HL-60 (cell line): ENCODE results near the gene BAZ1A.
A peak's percentile ranks its signal among the peaks of the same experiment; 100 is the strongest.

Experiments
- DNase-seq, 2 experiments: peaks; one replicate each; pipeline ENCODE4 v3.0.0-alpha.2; 2010 to 2020; ENCODE audit warnings: low read depth in 1 of 2, low spot score in 1 of 2
- H3K27ac ChIP-seq: fragments of 250-450 bp; sonication (Bioruptor Pico); replicated peaks from 2 replicates; pipeline ENCODE4 v1.5.1; 2020; ENCODE audit warnings: mild to moderate bottlenecking, moderate library complexity
- H3K27me3 ChIP-seq: fragments of 250-450 bp; sonication (Bioruptor Pico); 2 replicates; pipeline ENCODE4 v1.5.1; 2021; ENCODE audit warnings: mild to moderate bottlenecking, moderate library complexity; ENCODE audit not compliant: insufficient read depth, poor library complexity, severe bottlenecking
- H3K4me3 ChIP-seq: replicated peaks from 2 replicates; pipeline ENCODE4 v1.5.1; 2011; ENCODE audit warnings: mild to moderate bottlenecking, control low read depth, low read length; ENCODE audit not compliant: insufficient read depth
- CTCF ChIP-seq: IDR thresholded peaks from one replicate; pipeline ENCODE4 v1.5.1; 2011; ENCODE audit warnings: low read length, control low read depth, inconsistent platforms; ENCODE audit not compliant: insufficient read depth
- GABPA ChIP-seq: IDR thresholded peaks from 2 replicates; pipeline ENCODE4 v1.6.1; 2012; ENCODE audit warnings: low read depth
- POLR2AphosphoS5 ChIP-seq: IDR thresholded peaks from 2 replicates; pipeline ENCODE4 v1.6.1; 2012; ENCODE audit warnings: low read depth
- REST ChIP-seq: IDR thresholded peaks from 2 replicates; pipeline ENCODE4 v1.6.1; 2012; ENCODE audit warnings: low read depth; ENCODE audit not compliant: insufficient replicate concordance
- SPI1 ChIP-seq: IDR thresholded peaks from 2 replicates; pipeline ENCODE4 v1.6.1; 2012; ENCODE audit warnings: low read depth, mild to moderate bottlenecking, borderline replicate concordance

Gene BAZ1A

GRCh38 chr14:34906287-34906686 lies 31.1 kb upstream of the BAZ1A start:
- H3K27me3 ChIP-seq, result no peaks in the 10 kb centered on the region
- no peak overlapping the region for H3K27ac ChIP-seq
- DNase-seq, result no peak
- H3K4me3 ChIP-seq, result no peak overlapping the region
- TF ChIP-seq REST (no peak), CTCF (no peak), POLR2AphosphoS5 (no peak), SPI1 (no peak), GABPA (no peak)

- no peak for DNase-seq
- Histone ChIP-seq H3K27me3 (no peaks in the 10 kb centered on the region), H3K27ac (no peak overlapping the region), H3K4me3 (no peak overlapping the region)
- TF ChIP-seq REST, result no peak
- TF ChIP-seq POLR2AphosphoS5, result no peak
- no peak for TF ChIP-seq CTCF
- no peak for TF ChIP-seq GABPA
- no peak for TF ChIP-seq SPI1
These were observed 20.1 kb upstream of the BAZ1A start for GRCh38 chr14:34895277-34895676.

- no peak overlapping the region for H3K27ac ChIP-seq
- TF ChIP-seq SPI1, result 0 out of 2 replicates have a peak, but pooled peaks have one; percentile 25
- TF ChIP-seq GABPA, result no peak
- no peaks in the 10 kb centered on the region for H3K27me3 ChIP-seq
- no peak overlapping the region for H3K4me3 ChIP-seq
- DNase-seq, result no peak
These were observed 15.8 kb upstream of the BAZ1A start for GRCh38 chr14:34890937-34891336.

GRCh38 chr14:34888186-34888585 lies 13.0 kb upstream of the BAZ1A start:
- Histone ChIP-seq H3K4me3 (no peak overlapping the region), H3K27ac (no peak overlapping the region), H3K27me3 (no peaks in the 10 kb centered on the region)
- no peak for DNase-seq
- no peak for TF ChIP-seq GABPA
- TF ChIP-seq POLR2AphosphoS5, result no peak
- TF ChIP-seq CTCF, result no peak
